HuH-7.5 (cell line): Measurements from ENCODE around the gene TMEM108.

Source experiments
- DNase-seq: peaks from one replicate; pipeline ENCODE4 v3.0.0; 2011; ENCODE audit warnings: low spot score

Gene TMEM108

DNA sequence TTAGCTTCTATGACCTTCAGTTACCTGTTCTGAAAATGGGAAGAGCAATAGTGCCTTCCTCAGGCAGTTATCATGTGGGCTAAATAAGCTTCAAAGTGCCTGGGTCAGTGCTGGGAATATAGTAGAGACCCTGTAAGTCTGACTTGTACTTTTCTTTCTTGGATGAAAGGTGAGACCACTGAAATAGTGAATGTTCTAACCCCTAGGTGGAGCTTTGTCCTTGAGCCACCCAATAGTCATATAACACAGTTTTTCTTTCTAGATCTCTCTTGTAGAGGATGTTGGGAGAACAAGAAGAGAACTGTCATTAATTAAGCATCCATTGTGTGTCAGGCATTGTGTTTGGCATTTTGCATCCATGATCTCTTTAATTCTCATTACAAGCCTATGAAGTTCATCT is 348.7 kb downstream of the TMEM108 start:
- no peak for DNase-seq

DNA sequence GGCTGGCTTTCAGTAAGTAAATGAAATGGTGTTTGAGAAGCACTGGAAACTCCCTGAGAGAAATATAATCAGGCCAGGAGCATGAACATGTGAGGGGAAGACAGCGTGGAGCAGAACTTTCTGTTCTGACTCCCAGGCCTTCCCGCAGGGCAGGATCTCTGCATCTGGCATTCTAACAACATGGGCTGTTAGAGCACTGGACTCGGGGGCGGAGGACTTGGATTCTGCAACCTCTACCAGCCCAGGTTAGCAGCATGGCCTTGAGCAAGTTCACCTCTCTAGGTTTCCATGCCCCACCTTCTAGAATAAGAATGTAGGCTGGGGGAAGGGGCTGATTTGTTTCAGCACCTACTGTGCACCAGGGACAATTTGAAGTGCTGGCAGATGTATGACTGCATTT is 349.1 kb downstream of the TMEM108 start:
- no peak for DNase-seq

DNA sequence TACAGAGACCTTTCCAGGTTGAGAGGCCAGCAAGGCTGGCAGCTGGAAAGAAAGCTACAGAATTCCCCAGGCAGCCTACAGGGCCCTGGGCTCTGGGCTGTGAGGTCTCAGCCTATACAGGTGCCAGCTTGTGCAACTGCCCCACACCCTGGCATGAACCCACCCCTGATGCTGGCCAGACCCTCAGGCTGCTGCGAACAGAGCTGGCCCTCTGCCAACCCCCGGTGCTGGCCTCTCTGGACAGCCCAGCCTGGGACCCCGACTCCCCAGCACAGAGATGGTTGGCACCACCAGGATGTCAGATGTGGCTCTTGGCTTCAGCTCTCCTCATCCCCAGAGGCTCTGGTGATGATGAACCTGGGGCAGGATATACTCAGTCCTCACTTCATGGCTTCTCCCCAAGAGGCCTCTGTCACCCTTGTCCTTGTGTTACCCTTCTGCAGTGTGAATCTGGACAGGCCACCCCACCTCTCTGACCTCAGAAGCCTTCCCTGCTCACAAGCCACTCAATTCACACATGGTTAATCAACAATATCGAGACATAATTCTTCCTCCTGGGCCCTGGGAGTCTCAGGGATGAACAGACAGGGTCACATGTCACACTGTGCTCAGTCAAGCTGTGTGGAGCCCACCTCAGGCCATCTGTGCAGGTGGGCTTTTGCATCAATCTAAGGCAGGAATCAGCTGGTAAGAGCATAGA is 350.7 kb downstream of the TMEM108 start:
- DNase-seq, result no peak

DNA sequence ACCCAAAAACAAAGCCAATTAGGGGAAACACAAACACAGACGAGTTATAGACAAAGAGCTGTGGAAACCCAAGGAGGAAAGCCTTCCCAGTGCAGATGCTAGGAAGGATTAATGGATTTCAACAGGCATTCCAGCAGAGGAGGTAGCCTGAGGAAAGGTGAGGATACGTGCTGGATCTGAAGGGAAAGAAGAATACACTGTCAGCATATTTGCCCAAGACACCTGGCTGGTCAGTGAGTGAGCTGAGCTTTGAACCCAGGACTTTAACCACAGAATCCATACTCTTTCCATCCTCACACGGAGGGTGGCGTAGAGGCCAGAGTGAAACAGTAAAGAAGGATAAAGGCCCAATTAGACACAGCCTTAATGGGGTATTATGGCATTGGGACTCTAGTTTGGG is 352.5 kb downstream of the TMEM108 start:
- no peak for DNase-seq

DNA sequence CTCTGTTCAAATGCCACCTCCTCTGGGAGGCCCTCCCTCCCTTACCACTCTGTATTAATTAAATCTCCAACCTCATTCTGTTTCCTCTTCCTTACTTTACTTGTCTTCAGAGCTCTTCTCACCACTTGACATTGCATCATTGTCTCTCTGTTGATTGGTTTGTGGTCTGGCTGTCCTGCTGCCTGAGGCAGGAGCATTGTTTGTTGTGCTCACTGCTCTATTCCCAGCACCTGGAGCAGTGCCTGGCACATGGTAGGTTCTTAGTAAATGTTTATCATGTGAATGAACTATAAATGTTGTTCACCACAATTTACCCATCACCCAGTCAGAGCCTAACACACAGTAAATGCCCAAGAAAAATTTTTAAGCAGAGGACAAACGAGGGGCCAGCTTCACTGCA is 355.0 kb downstream of the TMEM108 start:
- no peak for DNase-seq

DNA sequence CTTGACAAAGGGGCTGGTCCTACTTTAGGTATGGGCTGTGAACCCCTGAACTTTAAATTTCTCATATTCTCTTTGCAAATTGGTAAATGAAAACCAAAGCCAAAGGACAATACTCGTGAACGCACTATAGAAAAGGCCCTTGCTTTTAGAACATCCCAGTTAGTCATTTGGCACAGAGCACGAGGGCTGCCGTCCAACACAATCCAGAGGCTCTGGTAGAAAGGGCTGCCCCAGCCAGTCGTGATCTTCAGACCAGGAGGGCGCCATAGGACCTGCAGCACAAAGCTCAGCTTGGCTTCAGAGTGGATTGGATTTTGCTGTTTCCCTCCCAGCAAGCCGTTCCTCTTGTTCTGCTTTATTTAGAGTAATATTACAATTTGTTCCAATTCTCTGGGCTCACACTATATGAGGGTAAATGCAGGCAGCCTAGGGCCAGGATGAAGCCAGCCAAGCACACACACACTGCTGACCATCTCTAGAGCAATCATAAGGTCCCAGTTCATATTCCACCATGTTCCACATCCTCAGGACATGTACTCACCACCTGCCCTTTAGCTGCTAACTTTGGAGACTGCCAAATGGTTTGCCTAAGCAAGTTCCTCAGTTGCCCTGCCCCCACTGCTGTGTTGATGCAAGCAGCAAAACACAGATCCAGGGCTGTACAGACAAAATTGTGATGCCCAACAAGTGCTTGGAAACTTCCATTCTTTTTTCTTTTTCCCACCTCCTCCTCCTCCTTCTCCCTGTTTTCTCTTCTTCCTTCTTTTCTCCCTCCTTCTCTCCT is 355.7 kb downstream of the TMEM108 start:
- no peak for DNase-seq

DNA sequence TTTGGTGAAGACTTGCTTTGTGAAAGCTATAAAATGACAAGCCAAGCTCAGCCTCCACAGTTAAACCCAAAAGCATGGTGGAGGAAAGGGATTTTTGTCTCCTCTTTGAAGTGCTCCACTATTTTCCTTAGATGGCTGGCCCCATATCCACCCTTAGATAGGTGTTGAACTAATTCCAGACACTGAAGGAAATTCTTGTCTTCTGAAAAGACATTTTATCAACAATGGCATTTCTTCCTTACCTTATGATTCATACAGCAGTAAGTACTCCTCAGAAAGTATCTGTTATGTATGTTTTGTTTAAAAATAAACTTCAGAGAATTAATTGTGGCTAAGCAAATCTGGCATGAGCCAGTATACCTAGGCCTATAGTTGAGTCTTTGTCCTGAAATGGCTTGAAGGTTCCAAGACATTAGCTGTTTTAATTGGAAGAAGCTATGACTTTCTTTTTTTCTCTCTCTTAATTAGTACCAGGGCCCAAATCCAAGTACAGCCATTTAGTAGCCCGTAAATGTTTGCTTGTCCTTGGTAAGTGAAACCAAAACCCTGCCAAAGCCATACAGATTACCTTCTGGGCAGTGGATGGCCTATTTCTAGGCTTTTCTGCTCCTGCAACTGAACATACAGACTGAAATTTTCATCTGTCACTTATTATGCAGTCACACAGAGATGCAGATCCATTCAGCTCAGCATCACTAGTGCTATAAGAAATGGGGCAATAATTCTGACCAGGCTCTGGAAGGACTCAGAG is 356.5 kb downstream of the TMEM108 start:
- DNase-seq, result no peak

DNA sequence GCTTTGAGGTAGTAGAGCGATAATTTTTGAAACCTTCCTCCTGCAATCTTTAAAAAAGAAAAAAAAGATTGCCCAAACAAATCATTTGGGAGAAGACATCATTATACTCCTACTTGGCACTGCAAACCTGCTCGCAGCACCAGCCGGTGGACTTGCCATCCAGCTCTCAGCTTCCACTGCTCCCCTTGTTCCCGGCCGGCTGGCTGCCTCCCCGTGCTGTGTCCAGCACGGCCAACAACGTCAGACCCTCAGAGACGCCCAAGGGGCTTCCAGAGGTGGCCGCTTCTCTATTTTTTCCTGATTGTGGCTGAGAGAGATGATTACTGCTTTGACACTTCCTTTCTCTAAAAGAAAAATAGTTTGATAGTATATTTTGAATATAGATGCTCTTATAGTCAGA is 358.7 kb downstream of the TMEM108 start:
- DNase-seq, result no peak

DNA sequence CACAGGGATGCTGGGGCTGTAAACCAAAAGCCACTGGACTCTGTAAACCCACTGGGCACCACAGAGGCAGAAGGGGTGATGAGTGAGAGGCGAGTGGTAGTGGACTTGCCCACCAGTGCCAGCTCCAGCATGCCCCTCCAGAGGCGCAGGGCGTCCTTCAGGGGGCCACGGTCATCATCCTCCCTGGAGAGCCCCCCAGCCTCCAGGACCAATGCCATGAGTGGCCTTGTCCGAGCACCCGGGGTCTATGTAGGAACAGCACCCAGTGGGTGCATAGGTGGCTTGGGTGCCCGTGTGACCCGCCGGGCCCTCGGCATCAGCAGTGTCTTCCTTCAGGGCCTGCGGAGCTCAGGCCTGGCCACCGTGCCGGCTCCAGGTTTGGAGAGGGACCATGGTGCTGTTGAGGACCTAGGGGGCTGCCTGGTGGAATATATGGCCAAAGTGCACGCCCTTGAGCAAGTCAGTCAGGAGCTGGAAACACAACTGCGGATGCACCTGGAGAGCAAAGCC is 361.9 kb downstream of the TMEM108 start, which contains the start of gene BFSP2:
Gene BFSP2 (plus strand): TSS at position 51 of the 510 bp plus-strand sequence. CDS start 28 bp downstream, at position 79.
- DNase-seq, result no peak

DNA sequence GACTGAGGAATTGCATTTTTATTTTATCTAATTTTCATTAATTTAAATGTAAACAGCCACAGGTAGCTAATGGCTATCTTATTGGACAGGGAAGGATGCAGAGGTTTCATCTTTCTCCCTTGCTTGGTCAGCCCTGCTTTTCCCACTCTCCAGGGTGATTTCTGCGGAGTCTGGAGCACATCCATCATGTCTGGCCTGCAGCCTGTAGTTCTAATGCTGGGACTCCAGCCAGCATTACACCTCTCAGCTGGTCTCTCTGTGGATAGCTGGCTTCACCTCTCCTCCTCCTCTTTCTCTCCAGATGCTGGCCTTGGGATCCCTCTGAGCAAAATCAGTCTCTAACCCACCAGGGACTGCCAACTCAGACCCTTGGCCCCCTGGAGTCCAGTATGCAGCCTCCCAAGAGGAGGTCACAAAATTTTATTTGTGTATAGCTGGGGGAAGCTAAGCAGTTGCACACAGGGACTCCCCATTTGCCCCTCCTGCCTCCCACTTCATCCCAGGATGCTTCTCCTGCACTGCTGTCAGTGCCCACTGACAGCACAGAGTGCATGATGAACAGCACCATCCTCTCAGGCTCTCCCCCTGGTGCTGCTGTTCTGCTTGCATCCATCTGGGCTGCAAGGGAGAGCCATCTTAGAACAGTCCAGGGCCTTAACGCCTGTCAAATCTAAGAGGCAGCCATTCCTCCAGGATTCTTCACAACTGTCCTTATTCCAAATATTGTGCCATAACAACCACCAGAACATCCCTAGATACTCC is 363.4 kb downstream of the TMEM108 start:
- DNase-seq, result no peak

DNA sequence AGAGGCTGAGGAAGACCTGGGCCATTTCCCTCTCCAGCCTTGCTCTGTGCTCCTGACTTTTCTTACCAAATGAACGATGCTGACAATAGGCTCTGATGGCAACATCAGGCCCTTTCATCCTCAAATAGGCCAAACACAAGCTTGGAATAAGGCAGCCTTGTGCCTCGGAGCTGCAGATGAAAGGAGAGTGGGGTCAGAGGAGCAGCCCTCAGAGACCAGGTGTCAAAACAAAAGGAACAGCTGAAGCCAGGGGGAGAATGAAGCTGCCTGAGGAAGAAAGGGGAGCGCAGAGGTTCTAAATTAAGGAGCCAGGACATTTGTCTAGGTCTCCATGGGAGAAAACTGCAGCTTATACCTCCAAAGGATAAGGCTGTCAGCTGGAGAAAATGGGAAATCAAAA is 366.7 kb downstream of the TMEM108 start:
- no peak for DNase-seq

DNA sequence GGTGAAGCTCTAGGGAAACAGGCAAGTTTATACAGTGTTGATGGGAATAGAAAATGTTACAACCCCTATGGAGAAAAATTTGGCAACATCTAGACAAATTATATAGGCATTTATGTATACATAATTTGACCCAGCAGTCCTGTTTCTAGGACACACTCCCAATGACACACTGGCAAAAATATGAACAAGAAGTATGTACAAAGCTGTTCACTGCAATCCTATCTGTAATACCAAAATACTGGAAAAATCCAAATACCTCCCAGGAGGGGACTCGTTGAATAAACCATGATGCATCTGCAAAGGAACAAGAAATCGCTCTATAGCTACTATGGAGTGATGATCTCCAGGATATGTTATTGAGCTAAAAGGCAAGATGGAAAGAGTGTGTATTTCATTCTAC is 370.2 kb downstream of the TMEM108 start:
- no peak for DNase-seq

DNA sequence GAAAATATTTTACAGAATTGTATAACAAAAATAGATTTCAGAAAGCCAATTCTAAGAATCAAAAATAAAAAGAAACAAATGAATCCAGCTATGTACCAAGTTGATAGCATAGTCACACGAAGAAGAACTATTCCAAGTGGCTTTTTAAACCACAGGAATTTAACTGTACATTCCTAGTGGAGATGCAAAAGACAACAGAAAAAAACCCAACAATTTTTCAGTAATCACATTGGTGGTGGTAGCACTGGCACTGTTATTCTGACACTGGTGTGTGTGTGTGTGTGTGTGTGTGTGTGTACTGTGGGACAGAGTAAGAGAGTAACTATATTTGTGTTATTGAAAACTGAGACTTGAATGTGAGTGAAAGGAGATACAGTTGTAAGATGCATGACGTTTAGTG is 370.8 kb downstream of the TMEM108 start:
- no peak for DNase-seq

DNA sequence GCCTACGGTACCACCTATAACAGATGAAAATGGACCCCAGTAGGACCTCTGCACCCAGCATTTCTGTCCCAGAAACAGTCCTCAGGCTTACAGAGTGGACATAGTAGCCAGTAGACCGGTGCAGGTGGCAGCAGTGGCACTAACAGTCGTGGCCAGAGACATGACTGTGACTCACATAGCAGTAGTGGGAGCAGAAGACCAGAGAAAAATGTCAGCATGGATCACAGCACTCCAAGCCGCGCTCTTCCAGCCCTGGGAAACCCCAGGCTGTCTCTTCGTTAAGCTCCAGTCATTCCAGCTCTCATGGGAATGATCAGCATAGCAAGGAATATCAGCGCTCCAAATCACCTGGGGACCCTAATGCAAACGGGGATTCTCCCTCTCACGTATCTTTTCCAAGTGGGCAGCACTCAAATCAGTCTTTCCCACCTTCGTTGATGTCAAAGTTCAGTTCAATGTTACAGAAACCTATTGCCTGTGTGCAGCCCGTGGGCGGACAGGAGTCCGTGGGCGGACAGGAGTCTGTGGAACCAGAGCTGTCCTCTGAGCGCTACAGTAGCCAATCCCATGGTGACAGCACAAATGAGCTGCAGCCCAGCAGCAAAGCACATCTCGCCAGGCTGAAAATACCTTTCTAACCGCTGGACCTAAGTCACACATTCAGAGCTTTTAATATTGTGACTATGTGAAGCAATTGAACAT is 372.2 kb downstream of the TMEM108 start:
- DNase-seq, result no peak

DNA sequence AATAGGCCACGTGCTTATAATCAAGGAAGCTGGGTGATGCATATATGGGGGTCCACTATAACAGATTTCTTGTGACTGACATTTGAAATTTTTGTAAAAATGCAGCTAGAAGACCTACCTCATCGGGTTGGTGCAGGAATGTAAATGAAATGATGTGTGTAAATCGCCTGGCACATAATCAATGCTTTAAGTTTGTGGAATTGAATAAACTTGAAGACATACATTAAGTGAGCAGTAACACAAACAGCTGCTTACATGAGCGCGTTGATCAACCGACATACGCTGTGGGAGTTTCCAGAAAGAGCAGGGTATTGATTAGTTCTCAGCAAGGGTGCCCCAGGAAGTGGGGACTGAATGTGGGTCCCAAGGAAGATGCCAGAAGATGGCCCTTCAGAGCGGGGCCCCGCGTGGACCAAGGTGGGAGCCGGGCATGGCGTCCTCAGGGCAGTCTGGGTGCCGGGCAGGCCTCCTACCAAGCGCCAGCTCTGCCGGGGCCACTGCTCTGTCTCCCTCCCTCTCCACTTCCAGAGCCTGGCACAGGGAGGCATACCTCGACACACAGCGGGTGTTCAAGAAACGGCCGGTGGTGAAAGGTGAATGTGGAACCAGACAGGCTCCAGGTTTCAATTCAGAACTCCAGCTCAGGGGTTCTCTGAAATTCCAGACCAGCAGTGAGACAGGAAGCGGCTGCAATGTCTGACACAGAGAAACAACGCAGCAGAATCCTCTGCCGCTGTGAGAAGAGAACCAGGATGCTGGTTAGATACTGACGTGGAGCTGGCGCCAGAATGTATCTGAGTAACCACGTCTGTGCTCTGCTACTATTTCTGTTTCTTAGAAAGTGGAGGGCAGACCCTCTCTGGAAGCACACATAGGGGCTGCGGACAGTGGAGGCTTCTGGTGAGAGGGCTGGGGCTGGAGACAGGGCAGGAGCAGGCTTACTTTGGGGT is 374.3 kb downstream of the TMEM108 start:
- no peak for DNase-seq

DNA sequence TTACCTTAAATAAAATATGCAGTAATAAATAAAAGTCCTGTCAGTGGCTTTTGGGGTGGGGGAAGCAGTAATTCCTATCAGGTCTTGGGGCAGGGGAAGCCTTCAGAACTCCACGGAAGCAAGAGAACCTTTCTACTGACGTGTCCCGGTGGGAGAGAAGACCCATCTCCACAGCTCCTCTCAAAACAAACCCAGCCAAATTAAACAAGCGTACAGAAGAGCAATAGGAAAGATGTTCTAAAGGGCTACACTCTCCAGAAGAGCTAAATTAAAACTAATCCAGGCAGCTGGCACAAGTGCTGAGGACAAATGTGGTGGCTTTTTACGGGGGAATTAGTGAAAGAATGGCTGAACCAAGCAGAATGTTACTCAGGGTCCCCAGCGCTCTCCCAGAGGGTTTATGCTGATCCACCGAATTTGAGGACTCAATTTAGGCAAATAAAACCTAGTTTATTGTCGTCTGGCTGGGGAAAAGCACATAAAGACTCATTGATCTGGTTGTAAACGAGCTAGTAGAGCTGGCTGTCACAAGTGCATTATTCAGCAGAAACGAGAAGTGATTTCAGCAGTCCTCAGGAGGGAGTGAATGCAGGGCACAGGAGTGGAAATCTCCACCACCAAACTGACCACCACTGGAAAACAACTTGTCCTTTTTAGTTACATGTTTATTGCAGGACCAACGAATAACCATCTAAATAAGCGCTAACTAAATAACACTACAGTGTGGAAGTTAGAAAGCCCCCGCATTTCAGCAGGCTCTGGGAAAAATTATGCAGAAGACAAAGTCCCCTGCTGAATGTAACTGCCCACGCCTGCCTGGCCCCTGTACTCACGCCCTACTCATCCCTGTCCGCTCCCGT is 375.2 kb downstream of the TMEM108 start:
- DNase-seq, result no peak

DNA sequence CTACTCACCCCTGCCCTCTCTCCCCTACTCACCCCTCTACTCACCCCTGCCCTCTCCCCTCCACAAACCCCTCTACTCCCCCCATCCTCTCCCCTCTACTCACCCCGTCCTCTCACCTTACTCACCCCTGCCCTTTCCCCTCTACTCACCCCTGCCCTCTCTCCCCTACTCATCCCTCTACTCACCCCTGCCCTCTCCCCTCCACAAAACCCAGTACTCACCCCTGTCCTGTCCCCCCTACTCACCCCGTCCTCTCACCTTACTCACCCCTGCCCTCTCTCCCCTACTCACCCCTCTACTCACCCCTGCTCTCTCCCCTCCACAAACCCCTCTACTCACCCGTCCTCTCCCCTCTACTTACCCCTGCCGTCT is 375.8 kb downstream of the TMEM108 start:
- DNase-seq, result no peak

DNA sequence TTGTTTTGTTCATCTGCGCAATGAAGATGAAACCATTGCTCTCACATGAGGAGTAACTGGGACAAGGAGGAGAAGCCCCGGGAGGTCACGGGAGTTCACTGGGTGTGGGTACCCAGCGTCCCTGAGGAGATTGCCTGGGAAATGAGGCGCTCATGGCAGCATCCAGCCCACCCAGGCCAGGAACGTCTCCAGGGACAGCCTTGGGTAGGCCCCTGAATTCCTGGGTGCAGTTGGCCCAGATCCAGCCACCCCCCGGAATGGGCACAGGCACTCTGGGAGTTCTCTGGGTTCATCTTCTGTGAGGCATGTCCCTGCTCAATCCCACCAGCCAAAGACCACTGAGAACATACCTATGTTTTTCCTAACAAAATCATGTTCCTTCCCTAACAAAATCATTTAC is 380.2 kb downstream of the TMEM108 start:
- no peak for DNase-seq
